IMR-90 (cell line): ENCODE data around the gene URI1. TPM values are rescaled to one million over a fixed set of nuclear protein-coding genes. Genes with fewer than 3 reads are reported as not detected.

Experiments used
- ATAC-seq: fragments of 200-7000 bp; cut with Tn5 transposase; 2 replicates; pipeline ENCODE4 v1.9.1; 2020; ENCODE audit warnings: low read depth, mild to moderate bottlenecking, moderate library complexity
- BruUV-seq: library from RNA; stranded (reverse); fragments of 400-500 nt; replicated peaks from 2 replicates; lab custom pipeline; 2021; lab: Mats Ljungman, UMichigan
- CTCF ChIA-PET: fragments of 300-600 bp; formaldehyde crosslinking; extraction: SDS; loops from one replicate; lab custom pipeline; 2021; ENCODE audit warnings: antibody characterized with exemption; lab: Yijun Ruan, JAX
- POLR2A ChIA-PET: fragments of 300-600 bp; sonication (Branson Sonifier 250); formaldehyde crosslinking; loops from one replicate; lab custom pipeline; 2022; ENCODE audit warnings: antibody characterized with exemption; ENCODE audit not compliant: unreplicated experiment; lab: Charles Lee
- DNase-seq: peaks from one replicate; pipeline ENCODE4 v3.0.0; 2013
- H2AFZ ChIP-seq: replicated peaks from 2 replicates; pipeline ENCODE3; 2013; ENCODE audit warnings: low read length, mild to moderate bottlenecking; ENCODE audit not compliant: poor library complexity
- H2AK5ac ChIP-seq: 2 replicates; pipeline ENCODE4 v1.6.1; 2013; ENCODE audit warnings: low read depth, low read length, inconsistent platforms
- H2AK9ac ChIP-seq: replicated peaks from 2 replicates; pipeline ENCODE3; 2013; ENCODE audit warnings: mild to moderate bottlenecking, low read depth, low read length, moderate library complexity; ENCODE audit not compliant: poor library complexity
- H2BK120ac ChIP-seq: 2 replicates; pipeline ENCODE4 v1.6.1; 2013; ENCODE audit warnings: low read depth, low read length, inconsistent platforms
- H2BK15ac ChIP-seq: 3 replicates; pipeline ENCODE4 v1.6.1; 2013; ENCODE audit warnings: low read depth, low read length, inconsistent platforms
- H2BK20ac ChIP-seq: 2 replicates; pipeline ENCODE4 v1.6.1; 2013; ENCODE audit warnings: low read depth, mild to moderate bottlenecking, inconsistent platforms, low read length, moderate library complexity
- H2BK5ac ChIP-seq: 2 replicates; pipeline ENCODE4 v1.6.1; 2013; ENCODE audit warnings: mild to moderate bottlenecking, low read depth, low read length, inconsistent platforms; ENCODE audit not compliant: poor library complexity, severe bottlenecking
- H3K14ac ChIP-seq: replicated peaks from 2 replicates; pipeline ENCODE4 v1.6.1; 2013; ENCODE audit warnings: low read depth, low read length, inconsistent platforms
- H3K18ac ChIP-seq: 2 replicates; pipeline ENCODE4 v1.6.1; 2013; ENCODE audit warnings: low read depth, low read length, control low read depth
- H3K23ac ChIP-seq: 2 replicates; pipeline ENCODE4 v1.6.1; 2013; ENCODE audit warnings: low read depth, low read length, inconsistent platforms
- H3K27ac ChIP-seq: 2 replicates; pipeline ENCODE4 v1.5.1; 2013; ENCODE audit warnings: mild to moderate bottlenecking, control low read depth, low read length; ENCODE audit not compliant: insufficient read depth
- H3K27me3 ChIP-seq: 2 replicates; pipeline ENCODE4 v1.6.1; 2013; ENCODE audit warnings: low read length; ENCODE audit not compliant: control insufficient read depth, insufficient read depth
- H3K36me3 ChIP-seq: 2 replicates; pipeline ENCODE4 v1.6.1; 2013; ENCODE audit warnings: low read length, mixed read lengths; ENCODE audit not compliant: control insufficient read depth, insufficient read depth
- H3K4ac ChIP-seq: 2 replicates; pipeline ENCODE4 v1.6.1; 2013; ENCODE audit warnings: low read depth, low read length, inconsistent platforms
- H3K4me1 ChIP-seq: 2 replicates; pipeline ENCODE4 v1.6.1; 2013; ENCODE audit warnings: low read length, mixed read lengths; ENCODE audit not compliant: control insufficient read depth, insufficient read depth
- H3K4me2 ChIP-seq: 2 replicates; pipeline ENCODE4 v1.6.1; 2013; ENCODE audit warnings: low read depth, mild to moderate bottlenecking, control low read depth, low read length, moderate library complexity
- H3K4me3 ChIP-seq: 2 replicates; pipeline ENCODE4 v1.5.1; 2013; ENCODE audit warnings: low read depth, mild to moderate bottlenecking, control low read depth, low read length, moderate library complexity; ENCODE audit not compliant: insufficient read depth
- H3K56ac ChIP-seq: 2 replicates; pipeline ENCODE4 v1.6.1; 2013; ENCODE audit warnings: low read length, inconsistent platforms; ENCODE audit not compliant: insufficient read depth; ENCODE audit errors: extremely low read depth
- H3K79me1 ChIP-seq, 2 experiments: 2 replicates each; pipeline ENCODE4 v1.6.1; 2013; ENCODE audit warnings: low read length in 2 of 2, inconsistent platforms in 1 of 2, low read depth in 1 of 2
- H3K9ac ChIP-seq: 2 replicates; pipeline ENCODE4 v1.6.1; 2013; ENCODE audit warnings: low read depth, low read length, control low read depth
- H3K9me1 ChIP-seq: 2 replicates; pipeline ENCODE4 v1.6.1; 2013; ENCODE audit warnings: low read length, inconsistent platforms; ENCODE audit not compliant: insufficient read depth
- H3K9me3 ChIP-seq: 2 replicates; pipeline ENCODE4 v1.6.1; 2013; ENCODE audit warnings: low read length; ENCODE audit not compliant: control insufficient read depth, insufficient read depth
- H4K20me1 ChIP-seq: 2 replicates; pipeline ENCODE4 v1.6.1; 2013; ENCODE audit warnings: low read length, inconsistent platforms; ENCODE audit not compliant: insufficient read depth
- H4K5ac ChIP-seq: 2 replicates; pipeline ENCODE4 v1.6.1; 2013; ENCODE audit warnings: mild to moderate bottlenecking, low read depth, low read length, control low read depth
- H4K8ac ChIP-seq, 2 experiments: 2 replicates each; pipeline ENCODE4 v1.6.1; 2013; ENCODE audit warnings: low read depth in 2 of 2, low read length in 2 of 2, control low read depth in 1 of 2, inconsistent platforms in 1 of 2
- H4K91ac ChIP-seq: 2 replicates; pipeline ENCODE4 v1.6.1; 2013; ENCODE audit warnings: low read depth, low read length, inconsistent platforms; ENCODE audit not compliant: insufficient read depth
- BHLHE40 ChIP-seq: fragments of 150-350 bp; IDR thresholded peaks from 2 replicates; pipeline ENCODE4 v1.6.1; 2016; ENCODE audit warnings: mild to moderate bottlenecking, low read depth, low read length
- CHD1 ChIP-seq: IDR thresholded peaks from 2 replicates; pipeline ENCODE4 v1.6.1; 2012; ENCODE audit warnings: low read depth, low read length, improper control_type of control experiment
- FOS ChIP-seq: fragments of 150-350 bp; IDR thresholded peaks from 2 replicates; pipeline ENCODE4 v1.6.1; 2016; ENCODE audit warnings: low read depth, low read length
- NFE2L2 ChIP-seq: fragments of 150-350 bp; IDR thresholded peaks from 2 replicates; pipeline ENCODE4 v1.6.1; 2016; ENCODE audit warnings: low read depth, mild to moderate bottlenecking, low read length
- RAD21 ChIP-seq: IDR thresholded peaks from 2 replicates; pipeline ENCODE4 v1.6.1; 2012; ENCODE audit warnings: low read length, improper control_type of control experiment
- WGBS, 2 experiments: methylation state at CpG; one replicate each; pipeline versions ENCODE4 v1.1.5 to v1.1.7; 2013; ENCODE audit warnings: missing lambda C conversion rate in 2 of 2; ENCODE audit not compliant: insufficient read length in 1 of 2; ENCODE audit errors: extremely low coverage in 2 of 2; 5-methylcytosine and 5-hydroxymethylcytosine counted together
- dilution Hi-C: fragments of 300-500 bp; cut with HindIII; formaldehyde crosslinking; loops from one replicate; pipeline ENCODE4 v1.14.3; 2018; ENCODE audit warnings: low sequenced_read_pairs; ENCODE audit not compliant: unreplicated experiment
- in situ Hi-C: fragments of 300-500 bp; cut with MboI; formaldehyde crosslinking; loops from 3 replicates; pipeline ENCODE4 v1.14.3; 2019; ENCODE audit warnings: low sequenced_read_pairs, inconsistent platforms, mixed read lengths
- intact Hi-C: fragments of 100-400 bp; cut with micrococcal nuclease; formaldehyde crosslinking; loops from 2 replicates; pipeline ENCODE4 v1.10.0; 2022
- polyA plus RNA-seq, 3 experiments: library from polyadenylated mRNA; depleted of rRNA; stranded (reverse); fragments of >200 nt; gene quantifications; 2 replicates each; pipeline ENCODE4 v1.2.3, GENCODE V29; 2012; ENCODE audit warnings: low replicate concordance in 1 of 3
- total RNA-seq: library from RNA; depleted of rRNA; stranded (reverse); fragments of >200 nt; gene quantifications from 2 replicates; pipeline ENCODE4 v1.2.3, GENCODE V29; 2012
- TF ChIP-seq, protein P1 (sequence below): conservative IDR thresholded peaks from 2 replicates; pipeline ENCODE4 v1.5.1; 2012; ENCODE audit warnings: mild to moderate bottlenecking, low read depth, low read length, improper control_type of control experiment
- TF ChIP-seq, protein P2 (sequence below): fragments of 150-350 bp; IDR thresholded peaks from 2 replicates; pipeline ENCODE4 v1.6.1; 2017; ENCODE audit warnings: mild to moderate bottlenecking, antibody characterized with exemption, low read length, low read depth

The URI1 gene
- total and polyA plus RNA-seq, 2 of the 4 experiments (the other 2 are of a cell fraction), result 43.2 to 45.3 TPM

DNA sequence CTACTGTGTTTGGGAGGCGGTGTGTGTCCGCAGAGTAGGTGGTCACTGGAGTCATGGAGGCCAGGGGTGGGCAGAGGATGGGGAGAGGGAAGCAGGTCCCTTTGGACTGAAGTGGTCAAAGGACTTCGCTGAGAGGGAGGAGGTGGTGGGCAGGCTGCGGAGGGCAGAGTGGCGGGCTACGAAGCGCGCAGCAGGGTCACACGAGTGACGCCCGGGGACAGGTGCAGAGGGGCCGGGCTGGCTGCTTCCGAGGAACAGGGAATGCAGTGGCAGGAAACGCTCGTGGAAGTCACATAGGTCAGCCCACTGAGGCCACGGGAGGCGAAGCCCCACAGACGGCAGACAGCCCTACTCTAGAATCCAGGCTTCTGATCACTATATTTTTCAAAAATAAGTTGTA is 111.5 kb downstream of the URI1 start:
- no peak overlapping the region for H3K4me2 ChIP-seq
- H2BK15ac ChIP-seq, result no peak overlapping the region
- CTCF ChIA-PET, result no interaction called here
- no peaks in the 10 kb centered on the region for H3K9me1 ChIP-seq
- dilution Hi-C loops (no loop called here), in situ Hi-C loops (no loop called here), intact Hi-C loops (no loop called here)
- no peak overlapping the region for H4K91ac ChIP-seq
- no peak overlapping the region for H3K23ac ChIP-seq
- H4K5ac ChIP-seq, result no peak overlapping the region
- no peaks in the 10 kb centered on the region for H3K27me3 ChIP-seq
- no peak overlapping the region for H3K9ac ChIP-seq
- H2AFZ ChIP-seq, result no peak overlapping the region
- no peaks in the 10 kb centered on the region for H3K9me3 ChIP-seq
- ATAC-seq (no peak), DNase-seq (no peak)
- H4K20me1 ChIP-seq, result no peaks in the 10 kb centered on the region
- no peak overlapping the region for H4K8ac ChIP-seq
- H3K27ac ChIP-seq, result no peak overlapping the region
- H3K4me3 ChIP-seq, result no peak overlapping the region
- 86% methylated on average over 8 of the region's 18 CpGs; no CpG with 5 or more reads in 1 of the 2 experiments for WGBS, 2 experiments
- H2AK5ac ChIP-seq, result no peak overlapping the region
- no peaks in the 10 kb centered on the region for H3K36me3 ChIP-seq
- H2BK120ac ChIP-seq, result no peak overlapping the region
- H3K4ac ChIP-seq, result no peak overlapping the region
- no peak overlapping the region for H2BK5ac ChIP-seq
- BruUV-seq, result no TSS peak
- H2AK9ac ChIP-seq, result no peak overlapping the region
- H2BK20ac ChIP-seq, result no peak overlapping the region
- TF ChIP-seq NFE2L2 (no peak), BHLHE40 (no peak), FOS (no peak), RAD21 (no peak), CHD1 (no peak)
- TF ChIP-seq, protein P1, sequence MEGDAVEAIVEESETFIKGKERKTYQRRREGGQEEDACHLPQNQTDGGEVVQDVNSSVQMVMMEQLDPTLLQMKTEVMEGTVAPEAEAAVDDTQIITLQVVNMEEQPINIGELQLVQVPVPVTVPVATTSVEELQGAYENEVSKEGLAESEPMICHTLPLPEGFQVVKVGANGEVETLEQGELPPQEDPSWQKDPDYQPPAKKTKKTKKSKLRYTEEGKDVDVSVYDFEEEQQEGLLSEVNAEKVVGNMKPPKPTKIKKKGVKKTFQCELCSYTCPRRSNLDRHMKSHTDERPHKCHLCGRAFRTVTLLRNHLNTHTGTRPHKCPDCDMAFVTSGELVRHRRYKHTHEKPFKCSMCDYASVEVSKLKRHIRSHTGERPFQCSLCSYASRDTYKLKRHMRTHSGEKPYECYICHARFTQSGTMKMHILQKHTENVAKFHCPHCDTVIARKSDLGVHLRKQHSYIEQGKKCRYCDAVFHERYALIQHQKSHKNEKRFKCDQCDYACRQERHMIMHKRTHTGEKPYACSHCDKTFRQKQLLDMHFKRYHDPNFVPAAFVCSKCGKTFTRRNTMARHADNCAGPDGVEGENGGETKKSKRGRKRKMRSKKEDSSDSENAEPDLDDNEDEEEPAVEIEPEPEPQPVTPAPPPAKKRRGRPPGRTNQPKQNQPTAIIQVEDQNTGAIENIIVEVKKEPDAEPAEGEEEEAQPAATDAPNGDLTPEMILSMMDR, result no peak
- TF ChIP-seq, protein P2, sequence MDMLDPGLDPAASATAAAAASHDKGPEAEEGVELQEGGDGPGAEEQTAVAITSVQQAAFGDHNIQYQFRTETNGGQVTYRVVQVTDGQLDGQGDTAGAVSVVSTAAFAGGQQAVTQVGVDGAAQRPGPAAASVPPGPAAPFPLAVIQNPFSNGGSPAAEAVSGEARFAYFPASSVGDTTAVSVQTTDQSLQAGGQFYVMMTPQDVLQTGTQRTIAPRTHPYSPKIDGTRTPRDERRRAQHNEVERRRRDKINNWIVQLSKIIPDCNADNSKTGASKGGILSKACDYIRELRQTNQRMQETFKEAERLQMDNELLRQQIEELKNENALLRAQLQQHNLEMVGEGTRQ, result no peak
- H3K4me1 ChIP-seq, result no peaks in the 10 kb centered on the region; the same call in 1 of the 2 replicates
- H3K14ac ChIP-seq, result no peak overlapping the region
- no peaks in the 10 kb centered on the region for H3K79me1 ChIP-seq
- H3K18ac ChIP-seq, result no peak overlapping the region
- POLR2A ChIA-PET, result no interaction called here
- no peak overlapping the region for H3K56ac ChIP-seq
